HEK293 (cell line): ENCODE results near the gene SCRN2.

Source experiments
- CTCF ChIP-seq: fragments of 450-650 bp; formaldehyde crosslinking; IDR thresholded peaks from 2 replicates; pipeline ENCODE4 v1.5.1; 2016; ENCODE audit warnings: missing biosample characterization, missing genetic modification characterization
- HOXA7 ChIP-seq: sonication (generic); formaldehyde crosslinking; IDR thresholded peaks from 2 replicates; pipeline ENCODE4 v1.8.1; 2022; ENCODE audit warnings: missing genetic modification reagents, borderline replicate concordance
- KLF16 ChIP-seq: fragments of 450-650 bp; formaldehyde crosslinking; IDR thresholded peaks from 2 replicates; pipeline ENCODE4 v1.5.1; 2017; ENCODE audit warnings: missing biosample characterization, missing genetic modification characterization
- ZBTB21 ChIP-seq: fragments of 450-650 bp; formaldehyde crosslinking; IDR thresholded peaks from 2 replicates; pipeline ENCODE4 v1.5.1; 2017; ENCODE audit warnings: missing biosample characterization, missing genetic modification characterization
- ZBTB7A ChIP-seq: fragments of 450-650 bp; formaldehyde crosslinking; IDR thresholded peaks from 2 replicates; pipeline ENCODE4 v1.5.1; 2016; ENCODE audit warnings: low read depth, missing biosample characterization, missing genetic modification characterization
- ZNF24 ChIP-seq: fragments of 450-650 bp; formaldehyde crosslinking; IDR thresholded peaks from 2 replicates; pipeline ENCODE4 v1.5.1; 2016; ENCODE audit warnings: missing biosample characterization, missing genetic modification characterization
- ZNF362 ChIP-seq: fragments of 450-650 bp; formaldehyde crosslinking; IDR thresholded peaks from 2 replicates; pipeline ENCODE4 v1.5.1; 2016; ENCODE audit warnings: missing biosample characterization, missing genetic modification characterization
- ZNF639 ChIP-seq: fragments of 450-650 bp; formaldehyde crosslinking; IDR thresholded peaks from 2 replicates; pipeline ENCODE4 v1.5.1; 2016; ENCODE audit warnings: missing biosample characterization, missing genetic modification characterization
- TF ChIP-seq, protein P1 (sequence below): IDR thresholded peaks from 2 replicates; pipeline ENCODE4 v1.6.1; 2011; ENCODE audit warnings: mild to moderate bottlenecking, low read depth, low read length, borderline replicate concordance
- TF ChIP-seq, protein P2 (sequence below): fragments of 450-650 bp; formaldehyde crosslinking; IDR thresholded peaks from 2 replicates; pipeline ENCODE4 v1.5.1; 2016; ENCODE audit warnings: missing biosample characterization, missing genetic modification characterization
- TF ChIP-seq, protein P3 (sequence below): sonication (generic); formaldehyde crosslinking; IDR thresholded peaks from 2 replicates; pipeline ENCODE4 v1.8.1; 2022; ENCODE audit warnings: mild to moderate bottlenecking, moderate library complexity, missing genetic modification reagents

DNA sequence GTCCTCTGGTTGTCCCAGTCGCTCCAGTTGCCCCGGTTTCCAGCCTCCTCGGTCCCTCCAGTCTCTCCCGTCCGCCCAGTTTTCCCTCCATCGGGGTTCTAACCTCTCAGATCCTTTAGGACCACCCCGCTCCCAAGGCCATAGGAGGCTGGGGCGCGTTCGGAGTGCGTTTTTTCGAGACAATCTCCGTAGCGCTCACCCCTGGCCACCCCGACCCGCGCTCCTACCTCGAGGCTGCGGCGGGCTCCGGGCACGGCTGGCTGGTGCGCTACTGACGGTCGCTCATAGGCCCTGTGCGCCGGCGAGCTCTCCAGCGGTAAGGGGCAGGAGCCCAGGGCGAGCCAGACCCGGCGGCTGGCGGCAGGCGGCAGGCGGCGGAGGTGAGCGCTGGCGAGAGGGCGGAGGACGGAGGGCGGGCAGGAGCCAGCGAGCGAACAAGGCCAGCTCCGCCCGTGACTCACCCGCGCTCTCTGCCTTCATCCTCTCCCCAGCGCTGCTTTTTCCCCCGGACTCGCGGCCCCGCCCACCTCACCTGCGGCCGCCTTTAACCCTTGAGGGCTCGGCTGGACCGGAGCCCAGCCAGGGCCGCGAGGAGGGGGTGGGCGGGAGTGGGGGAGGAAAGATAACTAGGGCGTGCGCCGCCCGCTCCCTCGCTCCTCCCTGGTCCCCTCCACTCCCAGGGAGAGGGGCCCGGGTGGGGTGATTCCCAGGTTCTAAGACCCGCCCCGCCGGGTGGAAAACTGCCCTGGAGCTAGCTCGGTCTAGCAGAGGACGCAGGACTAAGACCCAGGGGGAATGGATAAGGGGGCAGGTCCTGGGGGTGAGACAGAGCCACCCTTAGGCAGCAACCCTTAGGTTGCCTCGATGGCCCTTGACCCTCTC is 9.9 kb upstream of the SCRN2 start, which contains the start of gene SP6:
- peak; percentile 70 for TF ChIP-seq CTCF (tag by site-specific recombination)
- no peak for TF ChIP-seq ZNF24 (tag by site-specific recombination)
- no peak for TF ChIP-seq HOXA7 (CRISPR knock-in tag)
- no peak for TF ChIP-seq ZNF639 (tag by site-specific recombination)
- TF ChIP-seq, protein P1, sequence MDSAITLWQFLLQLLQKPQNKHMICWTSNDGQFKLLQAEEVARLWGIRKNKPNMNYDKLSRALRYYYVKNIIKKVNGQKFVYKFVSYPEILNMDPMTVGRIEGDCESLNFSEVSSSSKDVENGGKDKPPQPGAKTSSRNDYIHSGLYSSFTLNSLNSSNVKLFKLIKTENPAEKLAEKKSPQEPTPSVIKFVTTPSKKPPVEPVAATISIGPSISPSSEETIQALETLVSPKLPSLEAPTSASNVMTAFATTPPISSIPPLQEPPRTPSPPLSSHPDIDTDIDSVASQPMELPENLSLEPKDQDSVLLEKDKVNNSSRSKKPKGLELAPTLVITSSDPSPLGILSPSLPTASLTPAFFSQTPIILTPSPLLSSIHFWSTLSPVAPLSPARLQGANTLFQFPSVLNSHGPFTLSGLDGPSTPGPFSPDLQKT: no peak
- TF ChIP-seq, protein P2, sequence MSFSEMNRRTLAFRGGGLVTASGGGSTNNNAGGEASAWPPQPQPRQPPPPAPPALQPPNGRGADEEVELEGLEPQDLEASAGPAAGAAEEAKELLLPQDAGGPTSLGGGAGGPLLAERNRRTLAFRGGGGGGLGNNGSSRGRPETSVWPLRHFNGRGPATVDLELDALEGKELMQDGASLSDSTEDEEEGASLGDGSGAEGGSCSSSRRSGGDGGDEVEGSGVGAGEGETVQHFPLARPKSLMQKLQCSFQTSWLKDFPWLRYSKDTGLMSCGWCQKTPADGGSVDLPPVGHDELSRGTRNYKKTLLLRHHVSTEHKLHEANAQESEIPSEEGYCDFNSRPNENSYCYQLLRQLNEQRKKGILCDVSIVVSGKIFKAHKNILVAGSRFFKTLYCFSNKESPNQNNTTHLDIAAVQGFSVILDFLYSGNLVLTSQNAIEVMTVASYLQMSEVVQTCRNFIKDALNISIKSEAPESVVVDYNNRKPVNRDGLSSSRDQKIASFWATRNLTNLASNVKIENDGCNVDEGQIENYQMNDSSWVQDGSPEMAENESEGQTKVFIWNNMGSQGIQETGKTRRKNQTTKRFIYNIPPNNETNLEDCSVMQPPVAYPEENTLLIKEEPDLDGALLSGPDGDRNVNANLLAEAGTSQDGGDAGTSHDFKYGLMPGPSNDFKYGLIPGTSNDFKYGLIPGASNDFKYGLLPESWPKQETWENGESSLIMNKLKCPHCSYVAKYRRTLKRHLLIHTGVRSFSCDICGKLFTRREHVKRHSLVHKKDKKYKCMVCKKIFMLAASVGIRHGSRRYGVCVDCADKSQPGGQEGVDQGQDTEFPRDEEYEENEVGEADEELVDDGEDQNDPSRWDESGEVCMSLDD (tag by site-specific recombination): no peak
- no peak for TF ChIP-seq ZBTB7A (tag by site-specific recombination)
- TF ChIP-seq ZNF362: no peak
- TF ChIP-seq, protein P3, sequence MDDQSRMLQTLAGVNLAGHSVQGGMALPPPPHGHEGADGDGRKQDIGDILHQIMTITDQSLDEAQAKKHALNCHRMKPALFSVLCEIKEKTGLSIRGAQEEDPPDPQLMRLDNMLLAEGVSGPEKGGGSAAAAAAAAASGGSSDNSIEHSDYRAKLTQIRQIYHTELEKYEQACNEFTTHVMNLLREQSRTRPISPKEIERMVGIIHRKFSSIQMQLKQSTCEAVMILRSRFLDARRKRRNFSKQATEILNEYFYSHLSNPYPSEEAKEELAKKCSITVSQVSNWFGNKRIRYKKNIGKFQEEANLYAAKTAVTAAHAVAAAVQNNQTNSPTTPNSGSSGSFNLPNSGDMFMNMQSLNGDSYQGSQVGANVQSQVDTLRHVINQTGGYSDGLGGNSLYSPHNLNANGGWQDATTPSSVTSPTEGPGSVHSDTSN (CRISPR knock-in tag): no peak; the same call in 1 of the 2 replicates
- no peak for TF ChIP-seq ZBTB21 (tag by site-specific recombination)
- peak; percentile 60 for TF ChIP-seq KLF16
